Activated CD4-positive, alpha-beta T cell treated with anti-CD3 and anti-CD28 coated beads, Interleukin-2, amount 50 U/mL, for 1 hour (primary cell): ENCODE results near the gene MTHFD1.

ENCODE experiments used
- DNase-seq: peaks from one replicate; pipeline ENCODE4 v3.0.0-alpha.2; 2020

Gene MTHFD1

GRCh38 chr14:64409126-64409920, 21.2 kb downstream of the MTHFD1 start:
- no peak for DNase-seq

GRCh38 chr14:64410084-64410774, 22.1 kb downstream of the MTHFD1 start:
- no peak for DNase-seq

GRCh38 chr14:64411001-64411400, 22.8 kb downstream of the MTHFD1 start:
- no peak for DNase-seq

GRCh38 chr14:64412237-64412636, 24.1 kb downstream of the MTHFD1 start:
- no peak for DNase-seq

- no peak for DNase-seq
Measured at GRCh38 chr14:64416348-64416932, 28.3 kb downstream of the MTHFD1 start.

- no peak for DNase-seq
Measured at GRCh38 chr14:64417055-64417770, 29.1 kb downstream of the MTHFD1 start.

- DNase-seq: no peak
Measured at GRCh38 chr14:64417771-64418125, 29.6 kb downstream of the MTHFD1 start.

- DNase-seq: no peak
Measured at GRCh38 chr14:64419003-64419402, 30.9 kb downstream of the MTHFD1 start.

GRCh38 chr14:64421166-64421565, 33.0 kb downstream of the MTHFD1 start:
- DNase-seq: no peak

GRCh38 chr14:64422005-64422404, 33.9 kb downstream of the MTHFD1 start:
- no peak for DNase-seq

- DNase-seq: no peak
Measured at GRCh38 chr14:64422756-64423155, 34.6 kb downstream of the MTHFD1 start.

GRCh38 chr14:64423987-64424386, 35.8 kb downstream of the MTHFD1 start:
- no peak for DNase-seq

GRCh38 chr14:64434528-64434927, 46.4 kb downstream of the MTHFD1 start:
- no peak for DNase-seq

- DNase-seq: no peak
Measured at GRCh38 chr14:64438181-64438841, 50.2 kb downstream of the MTHFD1 start.

GRCh38 chr14:64439141-64439540, 51.0 kb downstream of the MTHFD1 start:
- no peak for DNase-seq

- no peak for DNase-seq
Measured at GRCh38 chr14:64440494-64440893, 52.3 kb downstream of the MTHFD1 start.

- DNase-seq: no peak
Measured at GRCh38 chr14:64442300-64442988, 54.3 kb downstream of the MTHFD1 start.

GRCh38 chr14:64444140-64444539, 56.0 kb downstream of the MTHFD1 start:
- no peak for DNase-seq

- peak; percentile 5 for DNase-seq
Measured at GRCh38 chr14:64444984-64445845, 57.1 kb downstream of the MTHFD1 start.

- DNase-seq: no peak
Measured at GRCh38 chr14:64447876-64448670, 59.9 kb downstream of the MTHFD1 start.
